HL-60 (cell line): ENCODE results near the gene SGIP1.

ENCODE experiments used
- CTCF ChIP-seq: IDR thresholded peaks from one replicate; pipeline ENCODE4 v1.5.1; 2011; ENCODE audit warnings: low read length, control low read depth, inconsistent platforms; ENCODE audit not compliant: insufficient read depth
- GABPA ChIP-seq: IDR thresholded peaks from 2 replicates; pipeline ENCODE4 v1.6.1; 2012; ENCODE audit warnings: low read depth
- POLR2AphosphoS5 ChIP-seq: IDR thresholded peaks from 2 replicates; pipeline ENCODE4 v1.6.1; 2012; ENCODE audit warnings: low read depth
- REST ChIP-seq: IDR thresholded peaks from 2 replicates; pipeline ENCODE4 v1.6.1; 2012; ENCODE audit warnings: low read depth; ENCODE audit not compliant: insufficient replicate concordance
- SPI1 ChIP-seq: IDR thresholded peaks from 2 replicates; pipeline ENCODE4 v1.6.1; 2012; ENCODE audit warnings: low read depth, mild to moderate bottlenecking, borderline replicate concordance

GRCh38 chr1:66774438-66774837 lies 240.5 kb downstream of the SGIP1 start:
- no peak for TF ChIP-seq CTCF
- no peak for TF ChIP-seq POLR2AphosphoS5
- TF ChIP-seq SPI1, result no peak
- TF ChIP-seq GABPA, result no peak
- no peak for TF ChIP-seq REST
